Liver (tissue), 3 donors: Measurements from ENCODE around the gene GPR141.

Source experiments
- ATF3 ChIP-seq: IDR thresholded peaks from 2 replicates; pipeline ENCODE4 v1.6.1; 2016; ENCODE audit warnings: antibody characterized with exemption
- CTCF ChIP-seq: fragments of 150-350 bp; IDR thresholded peaks from 2 replicates; pipeline ENCODE4 v1.5.1; 2017; ENCODE audit warnings: improper control_type of control experiment, low read depth, low read length; ENCODE audit not compliant: missing input control
- EGR1 ChIP-seq, 2 donors: IDR thresholded peaks; 2 replicates each; pipeline ENCODE4 v1.6.1; 2016 to 2018; ENCODE audit warnings: antibody characterized with exemption in 2 of 2, low read depth in 2 of 2
- FOXA1 ChIP-seq: IDR thresholded peaks from 2 replicates; pipeline ENCODE4 v1.6.1; 2016; ENCODE audit warnings: antibody characterized with exemption
- GABPA ChIP-seq, 2 donors: IDR thresholded peaks in 1 of 2; conservative IDR thresholded peaks in 1 of 2; 2 replicates each; pipeline ENCODE4 v1.6.1; 2016; ENCODE audit warnings: antibody characterized with exemption in 2 of 2, mild to moderate bottlenecking in 1 of 2, moderate library complexity in 1 of 2
- JUND ChIP-seq, 2 donors: IDR thresholded peaks; 2 replicates each; pipeline ENCODE4 v1.6.1; 2016; ENCODE audit warnings: antibody characterized with exemption in 2 of 2
- RAD21 ChIP-seq, 2 donors: IDR thresholded peaks; 2 replicates each; pipeline ENCODE4 v1.6.1; 2016; ENCODE audit warnings: antibody characterized with exemption in 2 of 2, mild to moderate bottlenecking in 2 of 2
- SP1 ChIP-seq: IDR thresholded peaks from 2 replicates; pipeline ENCODE4 v1.6.1; 2018; ENCODE audit warnings: antibody characterized with exemption, mild to moderate bottlenecking
- TAF1 ChIP-seq: conservative IDR thresholded peaks from 2 replicates; pipeline ENCODE4 v1.6.1; 2016; ENCODE audit warnings: antibody characterized with exemption, mild to moderate bottlenecking
- YY1 ChIP-seq: IDR thresholded peaks from 2 replicates; pipeline ENCODE4 v1.6.1; 2016; ENCODE audit warnings: antibody characterized with exemption, mild to moderate bottlenecking
- TF ChIP-seq, protein P1 (sequence below): IDR thresholded peaks from 2 replicates; pipeline ENCODE4 v1.6.1; 2016; ENCODE audit warnings: antibody characterized with exemption
- TF ChIP-seq, protein P2 (sequence below): IDR thresholded peaks from 2 replicates; pipeline ENCODE4 v1.6.1; 2016; ENCODE audit warnings: antibody characterized with exemption
- donor health status: healthy.
- donor health status: healthy.

- no peak for TF ChIP-seq JUND (IDR thresholded peaks at IDR 0.05)
- TF ChIP-seq RAD21 (IDR thresholded peaks at IDR 0.05): no peak
- TF ChIP-seq, protein P1, sequence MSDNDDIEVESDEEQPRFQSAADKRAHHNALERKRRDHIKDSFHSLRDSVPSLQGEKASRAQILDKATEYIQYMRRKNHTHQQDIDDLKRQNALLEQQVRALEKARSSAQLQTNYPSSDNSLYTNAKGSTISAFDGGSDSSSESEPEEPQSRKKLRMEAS: no peak
- no peak for TF ChIP-seq YY1
- TF ChIP-seq TAF1: no peak
- TF ChIP-seq CTCF: no peak
- TF ChIP-seq EGR1 (IDR thresholded peaks at IDR 0.05; ENCODE audit: low read depth in 2 of 2): no peak
- TF ChIP-seq ATF3: no peak
- TF ChIP-seq GABPA (IDR thresholded peaks at IDR 0.05 in 1 of 2, conservative IDR thresholded peaks at IDR 0.05 in 1 of 2): no peak
- no peak for TF ChIP-seq FOXA1
- no peak for TF ChIP-seq SP1
- TF ChIP-seq, protein P2, sequence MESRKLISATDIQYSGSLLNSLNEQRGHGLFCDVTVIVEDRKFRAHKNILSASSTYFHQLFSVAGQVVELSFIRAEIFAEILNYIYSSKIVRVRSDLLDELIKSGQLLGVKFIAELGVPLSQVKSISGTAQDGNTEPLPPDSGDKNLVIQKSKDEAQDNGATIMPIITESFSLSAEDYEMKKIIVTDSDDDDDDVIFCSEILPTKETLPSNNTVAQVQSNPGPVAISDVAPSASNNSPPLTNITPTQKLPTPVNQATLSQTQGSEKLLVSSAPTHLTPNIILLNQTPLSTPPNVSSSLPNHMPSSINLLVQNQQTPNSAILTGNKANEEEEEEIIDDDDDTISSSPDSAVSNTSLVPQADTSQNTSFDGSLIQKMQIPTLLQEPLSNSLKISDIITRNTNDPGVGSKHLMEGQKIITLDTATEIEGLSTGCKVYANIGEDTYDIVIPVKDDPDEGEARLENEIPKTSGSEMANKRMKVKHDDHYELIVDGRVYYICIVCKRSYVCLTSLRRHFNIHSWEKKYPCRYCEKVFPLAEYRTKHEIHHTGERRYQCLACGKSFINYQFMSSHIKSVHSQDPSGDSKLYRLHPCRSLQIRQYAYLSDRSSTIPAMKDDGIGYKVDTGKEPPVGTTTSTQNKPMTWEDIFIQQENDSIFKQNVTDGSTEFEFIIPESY: no peak
Observed at GRCh38 chr7:37673523-37673922, 10.0 kb upstream of the GPR141 start.
